Fibroblast of skin of abdomen (primary cell): ENCODE data around the gene DMKN.
"Not testable (repeated sequence)": the region's sequence is repeated elsewhere in the genome, so short reads cannot be mapped to it uniquely, and the experiment has no call there.

Experiments
- DNase-seq: peaks from one replicate; pipeline ENCODE4 v3.0.0-alpha.2; 2013

DMKN gene

DNA sequence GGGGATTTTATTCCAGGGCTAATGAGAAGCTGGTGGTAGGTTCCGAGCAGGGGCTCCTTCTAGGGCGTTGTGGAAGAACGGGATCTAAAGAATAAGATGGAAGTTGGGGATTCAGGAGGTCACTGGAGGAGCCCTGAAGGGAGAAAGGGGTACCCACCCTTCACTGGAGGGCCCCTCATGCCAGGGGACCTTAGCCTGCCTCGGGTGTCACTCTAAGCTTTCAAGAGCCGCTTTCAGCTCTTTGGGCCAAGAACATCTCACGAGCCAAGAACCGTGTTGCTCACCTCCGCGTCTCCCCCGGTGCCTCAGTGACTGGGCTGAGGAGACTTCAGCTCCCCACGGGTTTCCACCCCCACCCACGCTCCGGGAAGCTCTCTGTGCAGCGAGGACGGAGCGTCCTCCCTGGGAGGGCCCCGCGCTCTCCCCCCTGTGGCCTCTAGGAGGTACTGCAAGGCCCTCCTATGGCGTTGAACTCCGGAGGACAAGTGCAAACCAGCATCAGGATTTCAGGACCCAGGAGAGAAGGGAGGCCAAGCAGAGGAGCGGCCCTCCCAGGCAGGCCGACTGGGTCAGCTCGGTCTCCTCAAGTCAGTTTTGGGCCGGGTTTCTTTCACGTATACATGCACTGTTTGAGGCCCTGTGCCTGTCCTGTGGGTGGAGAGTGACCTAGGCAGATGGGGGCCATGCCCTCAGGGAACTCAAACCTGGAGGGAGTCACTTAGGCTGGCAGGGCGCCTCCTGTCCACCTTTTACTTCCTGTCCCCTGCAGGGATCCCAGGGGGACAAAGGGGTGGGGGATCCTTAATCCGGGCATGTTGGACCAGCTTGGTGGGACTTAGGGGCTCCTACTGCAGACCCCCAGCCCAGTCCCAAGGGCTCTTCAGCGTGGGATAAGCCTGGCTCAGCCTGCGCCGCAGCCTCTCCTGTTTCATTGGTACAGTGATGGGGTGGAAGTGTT lies 18.1 kb downstream of the DMKN start:
- peak; percentile 57 for DNase-seq

DNA sequence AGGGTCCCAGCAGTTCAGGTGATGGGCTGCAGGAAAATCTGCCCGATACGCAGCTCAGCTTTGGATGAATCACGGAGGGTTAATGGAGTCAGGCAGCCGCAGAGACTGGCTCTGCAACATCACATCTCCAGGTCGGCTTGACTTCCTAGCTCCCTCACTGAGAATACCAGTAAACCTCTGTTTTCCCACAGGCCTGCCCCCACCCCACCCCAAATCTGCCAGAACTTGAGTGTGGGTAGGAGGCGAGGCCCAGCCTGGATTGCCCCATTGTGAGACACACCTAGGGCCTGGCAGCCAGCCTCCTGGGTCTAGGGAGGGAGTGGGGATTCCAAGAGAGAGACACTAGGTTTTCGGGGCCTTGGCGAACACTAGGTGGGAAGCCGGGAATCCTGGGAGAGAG lies 19.5 kb downstream of the DMKN start:
- DNase-seq, result no peak

DNA sequence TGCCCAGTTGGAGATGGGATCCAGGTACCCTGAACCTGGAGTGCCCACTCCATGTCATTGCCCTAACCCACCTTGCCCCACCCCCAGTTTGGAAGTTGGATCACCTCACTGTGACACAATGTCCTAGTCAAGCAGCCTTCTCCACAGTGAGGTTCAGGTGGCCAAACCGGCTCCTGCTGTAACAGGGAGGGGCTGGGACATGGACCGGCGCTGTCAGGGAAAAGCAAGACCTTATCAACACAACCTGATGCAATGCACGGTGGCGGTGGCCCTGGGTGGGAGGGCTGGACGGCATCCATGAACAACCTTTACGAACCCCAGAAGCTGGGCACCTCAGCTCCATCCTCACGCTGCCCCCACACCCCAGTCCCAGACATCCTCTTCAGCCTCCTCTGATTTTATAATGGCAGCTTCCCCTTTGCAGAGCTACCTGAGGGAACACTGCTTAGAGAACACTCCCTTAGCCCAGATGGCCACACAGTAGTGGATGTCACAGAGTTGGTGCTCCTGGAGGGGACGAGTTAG lies 21.6 kb downstream of the DMKN start:
- no peak for DNase-seq

DNA sequence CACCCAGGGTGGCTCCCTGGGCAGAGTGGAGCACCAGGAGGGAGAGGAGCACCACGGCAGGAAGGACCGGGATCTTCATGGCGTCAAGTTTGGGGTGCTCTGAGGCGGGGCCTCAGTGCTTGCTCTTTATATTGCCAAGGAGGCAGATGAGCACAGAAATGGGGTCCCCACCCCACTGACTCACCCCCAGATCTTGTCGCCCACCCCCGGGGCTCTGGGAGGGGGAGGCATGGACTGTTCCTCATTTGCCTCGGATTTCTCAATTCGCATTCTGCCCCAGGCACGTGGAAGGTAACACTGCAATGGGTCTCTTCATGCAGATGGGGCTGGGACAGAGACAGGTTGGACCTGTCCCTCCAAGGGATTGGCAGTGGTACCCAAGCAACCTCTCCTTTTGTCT lies 23.1 kb downstream of the DMKN start, which contains the start of gene KRTDAP:
Gene KRTDAP, minus strand, starts transcription at position 101 of the 400 bp plus-strand sequence. Its CDS starts 22 bp downstream, at position 79.
- DNase-seq, result no peak

DNA sequence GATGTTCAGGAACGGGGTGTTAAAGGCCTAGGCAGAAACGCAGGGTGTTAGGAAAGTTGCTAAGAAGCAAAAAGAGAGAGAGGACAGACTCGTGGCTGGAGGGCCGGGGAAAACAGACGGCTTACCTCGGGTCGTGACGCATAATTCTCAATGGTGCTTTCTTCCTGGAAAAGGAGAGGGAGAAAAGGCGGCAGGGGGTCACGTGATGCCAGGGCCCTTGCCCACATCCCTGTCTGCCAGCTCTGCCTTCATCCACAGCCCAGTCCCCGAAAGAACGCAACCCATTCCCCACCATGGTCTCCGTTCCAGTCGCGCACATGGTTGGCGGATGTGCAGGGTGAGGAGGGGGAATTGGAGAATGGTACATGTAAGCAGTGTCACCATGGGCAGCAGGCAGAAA lies 24.8 kb downstream of the DMKN start:
- no peak for DNase-seq

DNA sequence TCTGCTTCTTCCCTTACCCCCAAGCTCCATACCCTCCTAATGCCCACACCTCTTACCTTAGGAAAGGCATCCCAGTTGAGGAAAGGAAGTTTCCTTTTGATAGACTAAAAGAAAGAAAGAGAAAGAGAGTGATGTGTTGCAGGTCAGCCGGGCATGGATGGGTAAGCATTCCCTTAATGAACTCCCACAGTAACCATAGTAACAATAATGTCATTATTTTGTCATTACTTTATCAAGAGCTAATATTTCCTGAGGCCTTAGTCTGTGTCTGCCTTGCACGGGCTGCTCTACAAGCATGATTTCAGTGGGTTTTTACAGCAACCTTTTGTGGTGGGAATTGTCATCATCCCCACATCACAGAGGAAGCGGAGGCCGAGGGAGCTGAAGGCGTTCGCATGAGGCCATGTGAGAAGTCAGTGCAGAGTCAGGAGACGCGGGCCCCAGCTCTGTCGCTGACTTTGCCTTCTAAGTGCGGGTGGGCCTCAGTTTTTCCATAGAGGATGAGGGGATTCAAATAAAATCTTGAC lies 25.7 kb downstream of the DMKN start:
- DNase-seq, result no peak

DNA sequence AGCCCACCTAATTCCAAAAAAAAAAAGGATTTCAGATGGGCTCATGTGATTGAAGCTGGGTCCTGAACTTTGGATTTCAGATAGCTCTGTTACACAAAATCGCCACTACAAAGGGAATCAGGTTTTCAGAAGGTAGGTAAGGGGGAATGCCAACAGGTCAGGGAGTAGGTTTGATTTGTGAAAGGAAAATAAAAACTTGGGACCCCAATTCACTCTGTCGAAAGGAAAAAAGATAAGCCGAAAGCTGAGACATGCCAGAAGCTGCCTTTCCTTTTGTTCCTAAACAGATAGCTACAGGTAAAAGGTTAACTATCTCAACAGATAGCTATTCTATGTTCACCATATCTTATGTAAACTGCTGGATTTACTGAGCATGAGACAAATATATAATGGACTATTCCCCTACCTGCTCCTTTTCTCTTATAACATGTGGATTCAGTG lies 27.2 kb downstream of the DMKN start:
- no peak for DNase-seq

DNA sequence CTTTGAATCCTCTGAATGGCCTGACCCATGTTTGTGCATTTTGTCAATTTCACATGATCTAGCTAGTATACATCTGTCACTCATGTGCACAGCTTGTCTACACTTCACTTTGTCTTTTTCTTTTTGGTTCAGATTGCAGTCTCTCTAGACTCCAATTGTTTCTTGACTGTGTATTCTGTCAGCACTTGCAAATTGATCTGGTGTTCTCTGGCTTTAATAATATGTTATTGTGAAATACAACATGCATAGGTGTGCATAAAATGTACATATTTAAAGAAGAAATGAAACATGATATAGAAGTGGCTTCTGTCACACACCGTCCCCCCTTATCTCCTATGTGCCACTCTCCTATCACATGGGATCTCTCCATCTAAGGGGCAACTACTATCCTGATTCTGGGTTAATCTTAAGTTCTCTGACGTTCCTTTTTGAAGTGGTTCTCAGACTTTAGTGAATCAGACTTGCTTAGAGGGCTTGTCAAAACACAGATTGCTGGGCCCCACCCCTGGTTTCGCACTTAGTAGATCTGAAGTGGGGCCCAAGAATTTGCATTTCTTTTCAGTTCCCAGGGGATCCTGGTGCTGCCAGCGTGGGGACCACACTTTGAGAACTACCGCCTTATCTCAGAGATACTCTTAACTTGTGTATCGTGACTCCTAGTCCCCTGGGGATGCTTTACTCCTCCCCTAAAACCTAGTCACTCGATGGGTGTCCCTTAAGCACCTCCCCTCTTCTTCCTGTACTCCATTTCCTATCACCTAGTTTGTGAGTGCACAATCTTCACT lies 29.0 kb downstream of the DMKN start:
- no peak for DNase-seq

DNA sequence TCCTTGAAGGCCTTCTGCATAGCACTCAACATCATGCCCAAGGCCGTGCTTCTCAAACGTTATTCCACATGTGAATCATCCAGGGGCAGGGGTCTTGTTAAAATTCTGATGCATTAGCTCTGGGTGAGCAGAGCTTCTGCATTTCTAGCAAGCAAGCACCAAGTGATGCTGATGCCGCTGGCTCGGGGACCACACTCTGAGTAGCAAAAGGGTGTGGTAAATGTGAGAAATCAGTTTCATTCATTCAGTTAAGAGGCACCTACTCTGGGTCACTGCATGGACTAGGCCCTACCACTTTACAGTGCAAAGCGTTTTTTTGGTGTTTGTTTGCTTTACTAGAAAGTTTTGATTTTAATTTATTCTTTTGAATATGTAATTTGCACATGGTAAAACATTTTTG lies 30.4 kb downstream of the DMKN start:
- DNase-seq, result no peak

DNA sequence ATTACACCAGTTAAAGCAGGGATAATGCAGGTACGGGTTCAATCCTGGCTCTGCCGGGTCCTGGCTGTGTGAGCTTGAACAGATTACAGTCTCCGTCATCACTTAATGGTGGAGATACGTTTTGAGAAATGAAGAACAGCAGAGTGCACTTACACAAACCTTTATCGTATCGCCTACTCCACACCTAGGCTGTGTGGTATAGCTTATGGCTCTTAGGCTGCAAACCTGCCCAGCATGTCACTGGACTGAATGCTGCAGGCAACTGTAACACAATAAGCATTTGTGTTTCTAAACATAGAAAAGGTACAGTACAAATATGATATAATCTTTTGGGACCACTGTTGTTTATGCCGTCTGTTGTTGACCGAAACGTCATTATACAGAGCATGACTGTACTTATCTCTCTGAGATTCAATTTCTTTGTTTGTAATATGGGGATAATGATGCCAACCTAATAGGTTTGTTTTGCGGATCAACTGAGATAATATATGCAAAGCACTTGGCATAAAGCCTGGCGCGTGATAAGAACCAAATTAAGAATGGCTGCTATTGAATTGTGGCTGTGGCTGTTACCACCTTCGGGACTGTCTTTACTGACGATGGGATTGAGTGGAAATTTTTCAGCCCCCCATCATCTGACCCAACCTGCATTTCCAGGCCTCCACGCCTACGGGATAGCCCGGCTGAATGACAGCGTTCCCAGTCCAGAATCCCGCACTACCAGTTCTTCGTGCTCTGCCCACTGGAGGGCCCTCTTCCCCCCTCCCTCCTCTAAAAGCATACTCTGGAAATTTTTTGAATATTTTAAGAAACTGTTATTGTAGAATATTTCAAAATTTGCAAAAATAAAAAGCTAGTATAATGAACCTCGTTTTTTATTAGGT lies 34.4 kb downstream of the DMKN start:
- no peak for DNase-seq

DNA sequence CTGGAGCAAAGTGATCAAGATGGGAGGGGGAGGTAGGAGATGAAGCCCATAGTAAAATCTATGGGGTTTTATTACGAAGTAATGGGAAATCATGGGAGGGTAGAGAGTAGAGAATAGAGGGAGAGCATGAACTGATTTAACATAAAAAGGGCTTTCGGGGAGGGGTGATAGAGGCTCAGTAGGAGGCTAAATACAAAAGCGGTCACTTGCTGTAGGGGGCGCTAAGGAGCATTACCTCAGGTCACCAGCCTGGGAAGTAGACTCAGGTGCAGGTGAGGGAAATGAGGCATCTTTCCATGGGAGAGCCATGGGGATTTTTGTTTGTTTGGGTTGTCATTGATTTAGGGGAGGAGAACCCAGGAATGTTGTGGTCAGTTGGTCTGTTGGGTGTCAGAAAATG lies 37.3 kb downstream of the DMKN start:
- no peak for DNase-seq

DNA sequence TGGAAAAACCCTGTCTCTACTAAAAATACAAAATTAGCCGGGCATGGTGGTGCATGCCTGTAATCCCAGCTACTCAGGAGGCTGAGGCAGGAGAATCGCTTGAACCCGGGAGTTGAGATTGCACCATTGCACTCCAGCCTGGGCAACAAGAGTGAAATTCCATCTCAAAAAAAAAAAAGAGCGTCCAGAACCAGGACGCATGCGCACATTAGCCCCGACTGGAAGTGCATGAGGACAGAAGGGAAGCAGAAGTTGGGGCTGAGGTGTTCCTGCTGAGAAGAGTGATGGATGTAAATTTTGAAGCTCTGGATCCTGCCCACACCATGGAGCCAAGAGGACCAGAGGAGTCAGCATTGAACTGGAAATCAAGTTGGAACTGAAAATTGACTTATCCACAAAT lies 38.9 kb downstream of the DMKN start:
- DNase-seq, result not testable (repeated sequence)

DNA sequence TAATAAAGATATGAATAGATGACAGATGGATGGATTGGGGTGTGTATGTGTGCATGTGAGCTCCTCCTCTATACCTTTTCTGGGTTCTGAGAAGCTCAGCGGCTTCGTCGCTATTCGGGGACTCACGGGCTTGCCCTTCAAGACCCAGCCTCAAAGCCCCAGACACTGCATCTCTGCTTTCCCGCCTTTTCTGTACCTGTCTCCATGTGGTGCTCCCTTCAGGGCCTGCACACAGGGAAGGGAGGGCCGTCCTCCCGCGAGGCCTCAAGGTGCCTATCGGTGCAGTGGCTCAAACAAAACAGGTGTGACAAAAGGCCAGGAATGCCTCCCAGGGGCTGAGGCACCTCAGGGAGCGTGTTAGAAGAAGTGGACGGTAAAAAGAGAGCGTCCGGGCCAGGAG lies 39.3 kb downstream of the DMKN start:
- DNase-seq, result no peak

DNA sequence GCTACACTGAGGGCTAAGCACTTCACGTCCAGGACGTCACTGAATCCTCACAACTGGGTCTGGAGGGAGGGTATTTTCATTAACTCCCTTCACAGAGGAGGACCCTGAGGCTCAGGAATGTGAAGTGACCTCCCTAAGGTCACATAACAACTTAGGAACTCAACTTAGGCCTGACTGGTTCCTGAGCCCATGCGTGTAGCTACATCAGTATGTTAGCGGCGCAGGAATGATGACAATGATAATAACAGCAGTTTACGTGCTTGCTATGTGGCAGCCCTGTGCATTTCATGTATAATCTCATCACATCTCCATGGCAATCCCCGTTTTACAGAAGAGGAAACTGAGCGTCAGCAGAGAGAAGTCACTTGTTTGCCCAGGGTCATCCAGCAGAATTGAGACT lies 41.5 kb downstream of the DMKN start:
- no peak for DNase-seq

DNA sequence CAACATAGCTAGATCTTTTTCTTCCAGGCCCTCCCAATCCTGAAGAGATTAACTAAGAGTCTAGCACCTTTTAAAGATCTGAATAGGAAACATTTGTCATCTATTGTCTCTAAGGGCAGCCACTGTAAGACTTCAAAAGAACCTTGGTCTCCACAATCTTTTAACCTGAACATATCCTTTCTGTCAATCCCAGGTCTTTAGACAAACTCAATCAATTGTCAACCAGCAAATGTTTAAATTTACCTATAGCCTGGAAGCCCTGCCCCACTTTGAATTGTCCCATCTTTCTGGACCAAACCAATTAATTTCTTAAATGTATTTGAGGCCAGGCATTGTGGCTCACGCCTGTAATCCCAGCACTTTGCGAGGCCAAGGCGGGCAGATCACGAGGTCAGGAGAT lies 42.4 kb downstream of the DMKN start:
- not testable (repeated sequence) for DNase-seq

DNA sequence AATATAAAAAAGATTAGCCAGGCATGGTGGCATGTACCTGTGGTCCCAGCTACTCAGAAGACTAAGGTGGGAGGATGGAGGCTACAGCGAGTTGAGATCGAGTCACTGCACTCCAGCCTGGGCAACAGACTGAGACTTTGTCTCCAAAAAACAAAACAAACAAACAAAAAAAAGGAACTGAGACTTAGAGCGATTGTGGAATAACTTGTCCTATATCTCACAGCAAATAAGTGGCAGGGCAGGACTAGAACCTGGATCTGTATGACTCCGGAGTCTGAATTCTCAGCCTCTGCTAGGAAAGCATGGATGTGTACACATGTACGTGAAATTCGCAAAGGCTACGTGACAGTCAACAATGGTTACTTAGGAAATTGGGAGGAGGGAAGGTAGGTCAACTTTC lies 43.3 kb downstream of the DMKN start:
- no peak for DNase-seq

DNA sequence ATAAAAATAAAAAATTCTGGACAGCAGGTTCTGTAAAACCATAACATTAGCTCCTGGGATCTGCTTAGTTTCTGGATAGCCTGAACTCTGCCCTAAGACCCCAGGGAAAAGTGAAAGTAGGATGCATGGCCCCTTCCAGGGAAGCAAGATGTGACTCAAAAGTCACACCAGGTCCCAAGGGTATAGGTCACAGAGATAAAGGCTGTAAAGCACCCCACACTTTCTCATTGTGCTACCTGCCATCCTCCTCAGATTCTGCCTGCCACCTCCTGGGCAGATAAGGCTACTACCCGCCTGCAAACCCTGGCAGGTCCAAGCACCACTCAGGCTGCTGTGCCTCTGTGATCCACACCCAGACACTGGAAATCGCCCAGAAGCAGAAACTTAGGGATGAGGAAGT lies 44.8 kb downstream of the DMKN start:
- DNase-seq, result no peak

DNA sequence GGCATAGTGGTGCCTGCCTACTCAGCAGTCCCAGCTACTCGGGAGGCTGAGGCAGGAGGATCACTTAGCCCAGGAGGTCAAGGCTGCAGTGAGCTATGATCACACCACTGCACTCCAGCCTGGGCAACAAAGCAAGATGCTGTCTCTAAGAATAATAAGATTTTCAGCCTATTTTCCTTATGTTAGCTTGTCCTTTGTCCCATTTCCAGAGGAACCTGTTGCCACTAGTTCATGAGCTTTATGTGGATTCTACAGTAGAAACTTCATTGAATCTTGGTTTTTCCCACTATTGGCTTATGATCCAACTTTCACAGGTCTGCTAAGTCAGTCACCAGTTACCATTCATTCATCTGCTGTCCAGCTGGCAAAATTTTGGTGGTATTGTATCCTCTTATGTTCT lies 47.2 kb downstream of the DMKN start:
- DNase-seq, result no peak

DNA sequence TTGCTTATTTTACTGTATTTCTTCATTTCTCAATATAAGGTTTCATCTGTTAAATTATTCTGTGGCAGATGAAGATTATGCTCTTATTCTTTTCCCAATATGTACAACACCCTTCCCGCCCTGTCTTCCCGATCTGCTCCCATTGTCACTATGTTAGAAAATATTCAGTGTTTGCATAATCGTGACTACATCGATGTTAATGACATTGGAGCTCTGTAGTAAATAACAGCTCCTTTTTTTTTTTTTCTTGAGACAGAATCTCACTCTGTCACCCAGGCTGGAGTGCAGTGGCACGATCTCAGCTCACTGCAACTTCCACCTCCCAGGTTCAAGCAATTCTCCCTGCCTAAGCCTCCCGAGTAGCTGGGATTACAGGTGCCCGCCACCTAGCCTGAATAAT lies 50.5 kb downstream of the DMKN start:
- DNase-seq, result not testable (repeated sequence)

DNA sequence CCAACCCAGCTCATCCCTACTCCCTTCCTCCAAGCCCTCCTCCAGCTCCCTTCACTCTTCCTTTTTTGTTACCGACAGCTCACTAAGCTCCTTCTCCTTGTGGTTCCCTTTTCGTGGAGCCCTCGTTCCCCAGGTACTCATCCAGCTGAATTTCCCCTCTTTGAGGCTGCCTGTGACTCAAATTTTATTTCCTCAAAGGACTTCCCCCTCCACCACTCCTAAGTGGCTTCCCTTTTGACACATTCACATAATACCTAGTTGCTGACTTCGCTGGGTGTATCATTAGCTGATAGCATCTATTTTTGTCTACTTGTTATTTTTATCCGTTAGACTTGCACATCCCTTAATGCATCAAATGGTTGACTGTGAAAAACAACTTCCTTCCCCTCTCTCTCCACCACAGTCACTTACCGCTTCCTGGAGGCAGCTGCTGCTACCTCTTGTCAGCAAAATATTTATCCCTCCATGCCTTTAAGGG lies 50.9 kb downstream of the DMKN start:
- no peak for DNase-seq

DNA sequence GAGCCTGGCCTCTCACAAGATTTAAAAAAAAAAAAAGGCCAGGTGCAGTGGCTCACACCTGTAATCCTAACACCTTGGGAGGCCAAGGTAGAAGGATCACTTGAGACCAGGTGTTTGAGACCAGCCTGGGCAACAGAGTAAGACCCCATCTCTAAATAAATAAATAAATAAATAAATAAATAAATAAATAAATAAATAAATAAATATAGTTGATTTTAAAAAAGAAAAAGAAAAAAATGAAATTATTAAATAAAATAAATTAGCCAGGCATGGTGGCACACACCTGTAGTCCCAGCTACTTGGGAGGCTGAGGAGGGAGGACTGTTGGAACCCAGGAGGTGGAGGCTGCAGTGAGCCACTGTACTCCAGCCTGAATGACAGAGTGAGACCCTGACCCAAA lies 51.7 kb downstream of the DMKN start:
- DNase-seq, result not testable (repeated sequence)

DNA sequence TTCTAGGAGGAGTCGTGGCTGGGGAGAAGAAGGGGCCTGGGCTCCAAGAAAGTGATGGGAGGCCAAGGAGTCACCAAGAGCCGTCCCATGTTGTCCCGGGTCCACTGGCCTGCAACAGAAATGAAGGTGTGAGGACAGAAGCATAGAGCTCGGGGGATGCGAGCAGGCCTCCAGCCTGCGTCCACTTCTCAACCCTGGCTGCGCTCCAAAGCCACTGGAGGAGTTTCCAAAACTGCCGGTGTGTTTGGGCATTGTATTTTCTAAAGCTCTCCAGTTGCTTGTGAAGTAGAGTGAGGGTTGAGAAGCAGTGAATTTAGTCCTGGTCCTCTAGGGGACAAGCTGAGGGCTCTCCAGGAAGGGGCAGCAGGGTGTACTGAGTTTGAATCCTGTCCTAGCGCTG lies 52.4 kb downstream of the DMKN start:
- DNase-seq, result no peak
